GM19043 (cell line): ENCODE results near the gene KCTD1.

Experiments used
- ATAC-seq: cut with Tn5 transposase; IDR thresholded peaks from one replicate; pipeline ENCODE4 v1.9.1; 2021; ENCODE audit warnings: low read depth; ENCODE audit not compliant: unreplicated experiment

Gene KCTD1

DNA sequence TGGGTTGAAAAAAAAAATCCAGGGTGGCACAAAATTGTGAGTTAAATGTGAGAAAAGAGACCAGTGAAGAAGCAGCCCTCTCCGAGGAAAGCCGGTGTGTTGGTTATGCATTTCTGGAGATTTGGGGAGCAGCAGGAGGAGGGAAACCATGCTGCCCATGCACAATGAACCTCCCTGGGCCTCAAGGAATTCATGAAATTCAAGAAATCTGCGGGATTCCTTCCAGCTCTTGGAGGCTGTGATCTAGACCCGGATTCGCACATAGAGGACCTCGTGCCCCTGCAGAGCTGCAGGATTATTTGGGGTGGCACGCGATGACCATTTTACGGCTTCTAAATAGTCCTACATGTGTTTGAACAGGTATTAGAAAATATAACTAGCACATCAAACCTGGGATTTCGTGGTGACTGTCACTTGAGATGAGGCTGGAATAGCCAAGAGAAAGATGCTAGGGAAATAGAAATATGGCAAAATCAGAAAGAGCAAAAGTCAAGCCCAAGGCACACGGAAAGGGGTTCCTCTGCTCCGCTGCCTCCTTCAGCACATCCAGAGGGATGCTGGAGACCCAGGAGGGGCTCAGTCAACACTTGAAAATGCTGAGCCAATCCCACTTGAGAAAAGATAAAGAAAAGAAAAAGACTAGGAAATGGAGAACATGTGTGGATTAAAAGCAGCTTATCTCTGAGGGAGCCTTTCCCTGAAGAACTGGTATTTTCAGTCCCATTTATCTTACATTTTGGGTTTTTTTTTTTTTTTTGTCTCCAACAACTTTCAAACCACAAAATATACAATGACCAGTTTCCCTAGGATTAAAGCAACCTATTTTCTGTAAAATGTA lies 22.0 kb downstream of the KCTD1 start:
- no peak for ATAC-seq

- ATAC-seq: no peak
Observed at GRCh38 chr18:26524504-26525351, 23.6 kb downstream of the KCTD1 start.

DNA sequence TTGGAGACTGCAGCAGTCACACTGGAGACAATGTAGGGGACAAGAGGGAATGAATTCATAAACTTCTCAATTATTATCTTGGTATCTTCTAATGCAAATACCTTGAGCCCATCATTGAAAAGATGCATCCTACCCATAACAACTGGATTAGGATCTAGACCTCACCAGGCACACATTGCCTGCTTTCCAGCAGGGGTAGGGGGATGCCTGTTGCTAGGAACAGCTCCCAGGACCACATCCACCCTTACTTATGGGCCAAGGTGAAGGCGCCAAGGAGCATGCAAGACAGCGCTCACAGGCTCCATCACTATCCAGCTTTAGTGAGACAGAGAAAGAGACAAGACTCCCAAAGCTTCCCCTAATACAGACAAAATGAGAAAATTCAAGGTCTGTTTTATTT lies 24.4 kb downstream of the KCTD1 start:
- no peak for ATAC-seq

DNA sequence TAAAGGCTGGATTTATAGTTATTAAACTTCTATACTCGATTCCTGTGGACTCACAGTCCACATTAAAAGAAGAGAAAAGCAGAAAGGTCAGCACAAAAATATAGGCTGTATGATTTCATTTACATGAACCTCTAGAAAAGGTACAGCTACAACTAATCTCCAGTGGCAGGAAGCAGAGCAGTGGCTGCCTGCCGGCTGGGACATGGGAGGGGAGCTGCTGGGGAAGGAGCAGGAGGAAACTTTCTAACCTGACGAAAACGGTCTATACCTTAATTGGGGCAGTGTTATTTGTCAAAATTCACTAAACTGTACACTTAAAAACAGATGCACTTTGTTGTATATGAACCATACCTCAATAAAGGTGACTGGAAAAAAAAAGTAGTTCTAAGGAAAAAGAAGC lies 26.7 kb downstream of the KCTD1 start:
- ATAC-seq: no peak

- ATAC-seq: no peak
Observed at GRCh38 chr18:26520974-26521373, 27.4 kb downstream of the KCTD1 start.

- ATAC-seq: no peak
Observed at GRCh38 chr18:26519114-26519513, 29.2 kb downstream of the KCTD1 start.

DNA sequence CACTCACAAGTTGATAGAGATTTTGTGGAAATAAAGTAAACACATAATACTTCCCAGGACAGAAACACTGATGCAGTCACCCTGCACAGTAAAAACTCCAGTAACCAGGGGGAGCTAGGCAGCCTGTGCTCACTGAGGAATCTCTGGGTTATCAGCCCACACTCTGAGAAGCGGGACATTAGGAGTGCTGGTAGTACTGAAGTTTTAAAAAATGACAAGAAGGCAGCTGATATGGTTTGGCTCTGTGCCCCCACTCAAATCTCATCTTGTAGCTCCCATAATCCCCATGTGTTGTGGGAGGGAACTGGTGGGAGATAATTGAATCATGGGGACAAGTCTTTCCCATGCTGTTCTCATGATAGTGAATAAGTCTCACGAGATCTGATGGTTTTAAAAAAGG lies 31.4 kb downstream of the KCTD1 start:
- ATAC-seq: no peak

DNA sequence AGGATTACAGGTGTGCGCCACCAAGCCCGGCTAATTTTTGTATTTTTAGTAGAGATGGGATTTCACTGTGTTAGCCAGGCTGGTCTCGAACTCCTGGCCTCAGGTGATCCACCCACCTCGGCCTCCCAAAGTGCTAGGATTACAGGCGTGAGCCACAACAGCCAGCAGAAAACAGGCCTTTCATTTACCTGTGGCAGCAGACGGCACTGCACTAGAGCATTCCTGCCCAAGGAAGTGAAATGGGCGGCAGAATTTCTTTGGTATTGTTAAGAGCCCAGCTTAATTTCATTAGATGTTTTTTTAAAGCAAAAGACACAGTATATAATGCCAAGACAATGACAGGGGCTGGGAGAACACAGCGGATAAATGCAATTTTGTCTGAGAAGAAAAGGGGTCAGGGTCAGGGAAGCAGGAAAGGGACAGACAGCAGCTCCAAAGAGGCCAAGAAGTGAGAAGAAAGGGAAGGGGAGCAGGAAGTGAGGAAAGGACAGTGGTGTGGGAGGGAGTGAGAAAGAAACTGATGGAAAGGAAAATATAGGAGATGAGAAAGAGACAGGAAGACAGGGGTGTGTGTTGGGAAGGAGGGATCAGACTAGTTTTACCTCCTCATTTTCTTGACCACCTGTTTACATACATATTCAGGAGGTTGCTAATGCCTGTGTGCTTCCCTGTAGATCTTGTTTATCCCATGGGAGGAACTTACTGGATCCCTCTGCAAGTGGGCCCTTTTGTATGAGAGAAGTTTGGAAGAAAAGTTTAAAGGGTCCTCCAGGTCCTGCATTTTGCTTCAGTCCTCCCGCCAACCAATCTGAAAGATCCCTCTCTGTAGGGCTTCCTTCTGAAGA lies 32.5 kb downstream of the KCTD1 start:
- no peak for ATAC-seq

- ATAC-seq: no peak
Observed at GRCh38 chr18:26511339-26512071, 36.8 kb downstream of the KCTD1 start.

- no peak for ATAC-seq
Observed at GRCh38 chr18:26510337-26510736, 38.0 kb downstream of the KCTD1 start.

GRCh38 chr18:26506012-26506411 lies 42.3 kb downstream of the KCTD1 start:
- no peak for ATAC-seq

DNA sequence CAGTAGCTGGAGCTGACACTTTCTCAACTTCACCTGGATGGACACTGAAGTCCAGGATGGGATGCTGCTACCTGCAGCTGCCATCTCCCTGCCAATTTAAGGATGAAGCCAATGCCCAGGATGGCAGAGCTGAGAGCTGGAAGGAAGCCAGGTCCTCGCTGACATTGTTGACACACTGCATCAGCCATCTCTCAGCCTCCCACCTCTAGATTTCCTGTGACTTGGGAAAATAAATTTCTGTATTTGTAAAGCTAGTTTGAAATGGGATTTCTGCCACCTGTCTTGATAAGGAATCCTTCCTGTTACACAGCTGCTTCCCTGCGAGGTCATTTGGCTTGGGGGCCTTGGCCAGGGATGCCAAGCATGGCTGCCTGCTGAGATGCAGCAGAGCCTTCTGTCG lies 43.5 kb downstream of the KCTD1 start:
- ATAC-seq: no peak

DNA sequence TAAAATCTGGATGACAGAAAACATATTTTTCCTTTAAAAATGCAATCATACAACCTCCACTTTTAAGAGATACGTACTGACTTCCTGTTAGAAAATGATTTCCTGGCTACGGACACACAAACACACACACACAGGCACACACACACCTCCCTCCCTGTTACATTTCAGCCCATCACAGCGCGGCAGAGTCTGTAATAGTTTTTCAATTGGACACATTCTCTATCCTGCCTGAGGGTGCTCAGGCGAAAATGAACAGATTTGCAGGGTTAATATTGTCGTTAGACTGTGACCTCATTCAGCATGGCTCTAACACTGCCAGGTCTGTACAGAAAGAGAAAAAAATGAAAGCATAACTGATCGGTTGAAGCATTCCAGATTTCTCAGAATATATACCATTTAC lies 45.0 kb downstream of the KCTD1 start:
- no peak for ATAC-seq

- no peak for ATAC-seq
Observed at GRCh38 chr18:26502823-26503222, 45.5 kb downstream of the KCTD1 start.

DNA sequence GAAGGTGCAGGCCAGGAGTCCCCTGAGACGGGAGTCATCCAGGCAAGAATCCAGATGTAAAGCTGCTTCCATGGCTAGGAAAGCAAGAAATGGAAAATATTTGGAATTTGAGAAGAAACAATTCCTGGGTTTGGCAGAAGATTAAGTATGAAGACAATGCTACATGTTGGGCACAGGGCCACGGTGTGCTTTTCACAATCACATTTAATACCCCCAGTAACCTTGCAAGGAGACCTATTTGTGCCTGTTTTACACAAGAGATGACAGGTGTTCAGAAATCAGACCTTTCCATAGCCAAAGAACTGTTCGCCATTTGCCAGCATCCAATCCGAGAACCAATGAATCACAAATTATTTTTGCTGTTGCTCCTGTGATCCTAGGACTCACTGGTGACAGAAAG lies 50.5 kb downstream of the KCTD1 start:
- ATAC-seq: no peak

DNA sequence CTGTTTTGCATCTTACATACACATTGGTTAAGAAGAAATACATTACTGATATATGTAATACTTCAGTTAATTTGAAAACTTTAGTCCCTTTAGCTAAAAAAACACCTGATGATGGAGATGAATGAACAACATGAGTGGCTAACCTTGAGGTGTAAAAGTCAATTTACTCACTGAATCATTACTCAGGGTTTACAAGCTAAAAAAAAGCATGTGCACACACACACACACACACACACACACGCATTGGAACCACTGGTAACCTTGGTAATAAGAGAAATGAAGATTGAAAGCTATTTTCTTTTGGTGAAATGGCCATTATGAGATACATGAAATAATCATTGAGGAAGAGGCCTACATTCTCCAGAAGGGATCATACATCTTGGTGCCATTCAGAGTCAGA lies 51.8 kb downstream of the KCTD1 start:
- ATAC-seq: no peak

- no peak for ATAC-seq
Observed at GRCh38 chr18:26495287-26495686, 53.1 kb downstream of the KCTD1 start.

GRCh38 chr18:26493021-26493420 lies 55.3 kb downstream of the KCTD1 start:
- ATAC-seq: no peak

DNA sequence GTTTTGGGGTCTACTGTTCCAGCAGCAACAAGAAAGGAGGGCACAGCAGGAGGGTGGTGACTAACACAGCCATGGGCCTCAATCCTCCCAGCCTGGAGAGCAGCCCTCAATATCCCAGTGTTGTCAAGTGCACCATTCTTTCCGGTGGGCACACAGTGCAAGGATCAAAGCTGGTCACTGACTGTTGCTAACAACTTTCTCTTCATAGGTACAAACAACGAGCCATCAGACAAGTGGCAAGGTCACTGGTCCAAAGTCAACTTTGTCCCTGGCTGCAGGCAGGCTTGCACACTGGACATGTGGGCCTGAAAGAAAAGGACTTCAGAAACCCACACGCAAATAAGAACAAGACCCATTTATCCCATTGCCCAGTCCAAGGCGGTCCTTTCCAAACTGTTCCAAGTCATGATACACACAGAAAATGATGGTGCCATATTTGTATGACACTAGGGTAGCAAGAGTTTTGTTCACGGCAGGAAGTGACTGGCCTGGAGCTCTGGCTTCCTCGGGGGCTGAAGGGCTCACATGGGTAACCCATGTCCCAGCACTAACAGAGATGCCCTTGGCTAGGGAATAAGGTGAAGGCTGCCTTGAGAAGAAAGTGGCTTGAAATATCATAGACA lies 57.0 kb downstream of the KCTD1 start:
- no peak for ATAC-seq

DNA sequence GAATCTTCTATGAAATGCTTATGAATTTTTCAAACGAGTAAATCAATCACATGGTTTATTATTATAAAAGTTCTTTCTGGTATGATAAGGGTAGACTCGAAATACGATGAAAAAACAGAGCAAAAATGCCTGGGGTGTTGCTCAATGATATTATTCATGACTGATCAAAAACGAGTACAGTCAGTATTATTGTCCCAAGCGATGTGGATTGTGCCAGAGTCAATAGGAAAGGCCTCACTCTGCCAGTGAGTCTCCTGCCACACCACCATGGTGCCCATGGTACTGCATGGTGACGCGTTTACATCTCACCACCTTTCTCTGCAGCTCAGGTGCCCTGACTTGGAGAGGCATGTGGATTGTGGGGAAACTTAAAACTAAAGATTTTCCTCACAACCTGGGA lies 58.5 kb downstream of the KCTD1 start:
- ATAC-seq: no peak
